ENCODE results near the gene FHOD1. TPM values are rescaled to one million over a fixed set of nuclear protein-coding genes. Genes with fewer than 3 reads are reported as not detected.

The FHOD1 gene
- 27.3 and 30.1 TPM in 2 replicates for total RNA-seq

DNA sequence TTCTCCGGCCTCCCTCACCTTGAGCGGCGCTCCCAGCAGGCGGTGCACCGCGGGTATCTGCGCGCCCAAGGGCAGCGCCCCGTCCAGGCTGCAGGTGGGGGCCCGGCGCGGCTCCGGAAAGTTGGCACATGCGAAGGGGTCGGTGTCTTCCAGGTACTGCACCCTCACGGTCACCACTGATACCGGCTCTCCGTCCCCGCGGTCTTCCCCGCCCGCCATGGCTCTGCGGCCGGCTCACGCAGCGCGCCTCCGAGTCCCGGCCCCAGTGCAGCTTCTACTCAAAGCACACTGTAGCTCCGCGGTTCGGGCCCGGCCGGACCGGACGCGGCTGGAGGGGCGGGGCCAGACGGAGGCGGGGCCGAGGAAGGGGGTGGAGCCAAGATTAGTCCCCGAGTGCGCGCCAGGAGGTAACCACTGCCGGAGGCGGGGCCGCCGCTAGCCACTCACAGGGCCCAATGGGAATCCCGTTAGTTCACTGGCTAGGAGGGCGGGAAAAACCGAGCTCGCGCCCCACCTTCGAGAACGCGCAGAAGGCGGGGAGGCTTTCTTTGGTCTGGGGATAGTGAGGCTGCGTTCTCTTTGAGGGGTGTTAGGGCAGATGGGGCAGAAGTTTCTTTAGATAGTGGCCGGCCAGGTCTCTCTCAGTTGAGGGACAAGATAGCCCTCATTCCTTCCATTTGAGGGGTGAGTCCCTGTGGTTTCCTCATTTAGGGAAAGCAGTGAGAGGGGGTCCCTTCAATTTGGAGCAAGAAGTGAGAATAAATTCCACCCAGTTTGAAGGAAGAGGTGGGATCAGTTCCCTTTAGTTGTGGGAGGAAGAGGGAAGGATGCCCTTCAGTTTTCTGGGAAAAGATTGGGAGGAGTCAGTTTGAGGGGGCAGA, at the start of gene FHOD1:
FHOD1 (minus strand) TSS at position 290 of the 881 bp plus-strand sequence; CDS start at position 219, 71 bp downstream.

DNA sequence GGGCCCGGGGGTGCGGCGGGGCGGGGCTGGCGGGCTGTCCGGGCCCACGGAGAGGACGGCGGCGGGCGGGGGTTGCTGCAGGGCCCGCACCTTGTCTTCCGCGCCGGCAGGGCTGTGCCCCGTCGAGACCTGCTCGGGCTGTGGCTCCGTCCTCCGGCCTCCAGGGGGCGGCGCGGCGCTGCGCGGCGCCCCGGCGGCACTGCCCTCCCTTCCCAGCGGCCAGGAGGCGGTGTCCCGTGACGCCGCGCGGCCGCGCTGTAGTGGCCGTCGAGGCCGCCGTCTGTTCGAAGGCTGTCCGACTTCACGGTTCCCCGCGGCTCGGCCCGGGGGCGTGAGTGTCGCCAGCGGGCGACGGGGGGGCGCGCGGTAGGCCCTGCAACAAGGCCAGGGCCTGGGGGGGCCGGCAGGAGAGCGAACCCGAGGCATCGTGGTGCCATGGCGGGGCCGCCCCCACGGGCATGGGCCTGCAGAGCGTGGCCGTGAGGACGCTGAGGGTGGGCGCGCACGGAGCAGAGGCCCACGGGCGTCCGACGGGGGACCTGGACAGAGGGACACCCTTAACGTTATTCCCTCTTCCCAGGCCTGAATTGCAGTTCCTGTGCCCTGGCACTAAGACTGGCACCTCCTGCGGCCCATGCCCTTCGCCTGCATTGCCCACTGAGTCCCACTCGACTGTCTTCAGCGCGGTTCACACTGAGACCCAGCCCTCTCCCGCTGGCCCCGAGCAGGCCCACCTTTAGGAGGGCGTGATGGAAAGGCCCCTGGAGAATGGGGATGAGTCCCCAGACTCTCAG, 32.2 kb upstream of the FHOD1 start, which contains the start of gene PLEKHG4:
PLEKHG4 (plus strand) TSS at position 237 of the 794 bp plus-strand sequence; CDS start at position 750, 513 bp downstream.

DNA sequence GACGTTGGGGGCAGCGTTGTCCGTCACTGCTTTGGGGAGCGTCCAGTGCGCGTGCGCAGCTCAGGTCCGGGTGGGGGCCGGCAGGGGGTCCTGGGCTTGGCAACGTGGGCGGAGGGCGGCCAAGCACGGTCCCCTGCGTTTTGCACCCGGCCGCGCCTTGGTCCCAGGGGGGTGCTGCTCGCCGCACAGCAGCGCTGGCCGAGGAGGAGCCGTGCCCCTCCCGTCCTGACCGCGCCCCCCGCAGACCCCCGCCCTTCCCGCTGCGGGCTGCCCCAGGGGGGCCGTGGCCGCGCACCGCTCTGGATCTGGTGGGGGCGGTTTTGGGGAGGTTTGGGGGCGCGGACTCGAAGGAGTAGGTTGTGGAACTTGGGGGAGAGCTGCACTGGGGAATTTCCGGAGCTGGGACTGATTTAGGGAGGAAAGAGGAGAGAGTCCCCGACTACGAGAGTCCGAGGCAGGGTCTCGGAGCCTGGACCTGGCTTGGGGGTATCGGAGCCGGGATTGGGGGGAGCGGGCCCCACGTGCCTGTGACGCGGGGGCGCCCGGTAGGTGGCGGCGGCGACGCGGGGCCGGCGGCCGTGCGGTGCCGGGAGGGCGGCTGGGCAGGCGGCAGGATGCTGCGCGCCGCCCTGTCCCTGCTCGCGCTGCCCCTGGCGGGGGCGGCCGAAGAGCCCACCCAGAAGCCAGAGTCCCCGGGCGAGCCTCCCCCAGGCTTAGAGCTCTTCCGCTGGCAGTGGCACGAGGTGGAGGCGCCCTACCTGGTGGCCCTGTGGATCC, 1.3 kb upstream of the FHOD1 start, which contains the start of gene SLC9A5:
SLC9A5 (plus strand) TSS at position 579 of the 777 bp plus-strand sequence; CDS start at position 615, 36 bp downstream.

DNA sequence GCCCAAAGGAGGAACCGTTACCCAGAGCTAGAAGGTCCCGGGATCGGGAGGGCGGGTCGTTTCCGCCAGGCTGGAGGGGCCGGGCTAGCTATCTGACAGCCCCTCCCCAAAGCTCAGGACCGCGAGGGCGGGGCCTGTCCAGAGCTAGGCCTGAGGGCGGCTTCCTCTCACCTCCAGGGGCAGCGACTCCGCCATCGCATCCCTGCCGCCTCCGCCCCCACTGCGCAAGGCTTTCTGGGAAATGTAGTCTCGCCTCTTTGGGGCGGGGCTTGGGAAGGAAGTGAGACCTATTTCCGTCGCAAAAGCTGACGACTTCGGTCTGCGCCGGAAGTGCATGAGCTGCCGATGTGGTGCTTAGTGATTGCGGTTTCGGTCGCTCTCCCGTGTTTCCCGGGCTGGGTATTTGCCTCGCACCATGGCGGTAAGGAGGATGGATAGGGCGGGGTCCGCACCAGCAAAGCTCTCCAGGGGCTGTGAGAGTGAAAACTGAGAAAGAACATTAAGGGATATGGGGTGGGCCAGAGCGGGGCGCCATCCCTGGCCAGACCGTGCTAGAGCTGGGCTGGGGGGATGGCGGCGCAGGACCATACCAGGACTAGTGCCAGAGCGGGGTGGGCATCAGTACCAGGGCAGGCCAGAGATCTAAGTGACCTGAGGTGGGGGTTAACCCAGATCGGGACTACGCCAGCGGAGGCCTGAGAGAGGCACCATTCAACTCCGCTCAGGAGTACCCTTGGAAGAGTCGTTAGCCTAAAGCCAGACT, 20.3 kb downstream of the FHOD1 start, which contains the start of gene TMEM208:
TMEM208 (plus strand) TSS at position 327 of the 763 bp plus-strand sequence; CDS start at position 416, 89 bp downstream.

DNA sequence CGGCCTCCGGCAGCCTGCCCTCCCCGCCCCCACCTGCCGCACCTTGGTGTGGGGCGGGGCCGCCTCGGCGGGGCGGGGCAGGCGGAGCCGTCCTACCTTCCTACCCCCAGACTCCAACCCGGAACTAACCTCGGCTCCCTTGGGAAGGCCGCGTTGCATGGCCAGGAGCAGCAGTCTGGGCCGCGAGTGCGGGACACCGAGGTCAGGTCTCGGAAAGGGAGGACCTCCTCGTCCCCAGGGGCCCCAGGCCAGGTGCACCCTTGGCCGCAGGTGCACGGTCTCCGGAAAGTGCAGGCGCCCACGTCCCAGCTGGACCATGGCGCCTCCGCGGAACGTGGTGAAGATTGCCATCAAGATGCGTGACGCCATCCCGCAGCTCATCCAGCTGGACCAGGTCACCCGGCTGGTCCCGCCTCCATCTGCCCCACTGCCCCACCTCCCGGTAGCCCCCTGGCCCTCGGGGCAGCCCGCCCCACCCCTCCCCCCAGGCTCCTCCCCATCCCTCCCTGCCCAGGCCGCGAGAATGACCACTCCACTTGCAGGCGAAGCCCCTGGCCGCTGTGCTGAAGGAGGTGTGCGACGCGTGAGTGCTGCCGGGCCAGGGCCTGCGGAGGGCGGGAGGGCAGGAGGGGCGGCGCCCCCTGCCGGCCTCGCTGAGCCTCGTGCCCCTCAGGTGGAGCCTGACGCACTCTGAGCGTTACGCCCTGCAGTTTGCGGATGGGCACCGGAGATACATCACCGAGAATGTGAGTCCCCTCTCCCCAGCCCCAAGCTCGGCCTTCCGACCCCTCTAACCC, 48.1 kb downstream of the FHOD1 start, which contains the start of gene ELMO3:
ELMO3 (plus strand) TSS at position 121 of the 797 bp plus-strand sequence; CDS start at position 317, 196 bp downstream.

DNA sequence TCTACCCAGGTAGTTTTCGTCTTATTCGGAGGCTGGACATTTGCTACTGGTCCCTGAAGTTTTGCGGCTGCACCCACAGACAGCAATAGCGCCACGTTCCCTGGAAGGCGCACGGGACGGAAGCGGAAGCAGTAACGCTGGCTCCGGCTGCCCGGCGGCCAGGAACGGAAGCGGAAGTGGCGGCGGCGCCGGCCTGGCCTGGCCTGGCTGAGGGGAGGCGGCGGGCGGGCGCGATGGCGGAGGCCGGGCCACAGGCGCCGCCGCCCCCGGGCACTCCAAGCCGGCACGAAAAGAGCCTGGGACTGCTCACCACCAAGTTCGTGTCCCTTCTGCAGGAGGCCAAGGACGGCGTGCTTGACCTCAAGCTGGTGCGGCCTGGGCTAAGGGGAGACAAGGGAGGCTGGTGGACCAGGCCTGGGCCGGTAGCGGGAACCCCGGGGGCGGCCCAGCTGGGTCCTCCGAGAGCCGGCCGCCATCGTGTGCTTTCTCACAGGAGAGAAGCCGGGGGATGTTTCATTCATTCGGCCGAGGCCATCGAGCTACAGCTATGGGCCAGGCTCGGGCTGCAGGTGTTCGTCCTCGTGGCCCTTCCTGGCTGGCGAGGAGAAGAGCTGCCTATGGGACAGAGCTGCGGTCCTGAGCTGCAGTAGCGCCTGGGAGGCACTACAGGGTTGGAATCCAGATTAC, 55.1 kb downstream of the FHOD1 start, which contains the start of gene E2F4:
E2F4 (plus strand) TSS at position 161 of the 687 bp plus-strand sequence; CDS start at position 234, 73 bp downstream.

DNA sequence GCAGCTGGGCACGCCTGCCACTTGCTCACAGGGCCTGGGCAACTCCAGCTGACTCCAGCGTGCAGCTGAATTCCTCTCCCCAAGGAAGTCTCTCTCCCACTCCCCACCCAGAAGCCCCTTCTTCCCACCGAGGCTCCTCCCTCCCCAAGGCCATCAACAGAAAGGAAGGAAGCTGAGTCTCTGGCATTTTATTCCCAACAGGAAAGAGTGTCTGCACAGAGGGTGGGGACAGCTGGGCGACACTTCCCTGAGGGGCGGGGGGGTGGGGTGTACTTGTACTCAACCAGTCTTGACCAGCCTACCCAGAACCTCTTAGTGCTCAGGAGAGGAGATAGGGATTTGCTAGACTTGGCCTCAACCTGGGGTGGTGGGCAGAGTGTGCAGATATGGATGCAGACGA, 57.2 kb downstream of the FHOD1 start, which contains the start of gene EXOC3L1:
EXOC3L1 (minus strand) TSS at position 96 of the 400 bp plus-strand sequence. CDS start 460 bp downstream, outside the sequence.

DNA sequence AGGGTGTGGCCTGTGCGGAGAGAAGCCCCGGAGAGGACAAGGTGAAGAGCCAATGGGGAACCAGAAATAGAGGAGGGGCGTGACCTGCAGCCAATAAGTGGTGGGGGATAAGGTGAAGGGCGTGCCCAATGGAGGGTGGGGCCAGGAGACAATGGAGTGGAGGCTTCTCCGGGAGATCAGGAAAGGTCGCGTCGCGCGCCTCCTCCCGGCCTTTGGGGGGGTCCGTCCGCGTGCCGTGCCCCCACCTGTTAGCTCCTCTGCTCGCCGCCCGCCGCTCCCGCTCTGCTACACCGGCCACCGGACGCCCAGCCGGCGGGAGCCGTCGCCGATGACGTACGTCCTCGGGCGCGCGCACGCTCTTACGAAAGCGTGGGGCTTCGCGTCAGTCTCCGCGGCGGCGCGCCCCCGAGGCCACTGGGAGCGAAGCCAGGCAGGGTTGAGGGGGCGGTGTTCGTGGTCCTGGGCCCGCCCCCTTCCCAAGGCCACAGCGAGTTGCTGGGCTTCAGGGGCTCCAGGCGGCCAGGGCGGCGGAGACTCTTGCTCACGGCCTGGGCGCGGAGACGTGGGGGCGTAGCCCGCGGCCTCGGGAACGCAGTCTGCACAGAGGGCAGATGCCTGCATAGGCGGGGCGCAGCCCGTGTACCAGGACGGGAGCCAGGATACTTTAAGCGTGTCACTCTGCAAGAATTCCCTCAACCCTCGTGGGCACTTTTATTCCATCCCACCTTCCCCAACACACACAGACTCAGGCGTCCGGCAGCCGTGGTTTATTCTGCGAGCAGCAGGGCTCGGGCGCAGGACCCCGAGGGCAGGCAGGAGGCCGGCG, 63.4 kb downstream of the FHOD1 start, which contains the start of gene MATCAP1:
MATCAP1 (minus strand) TSS at position 337 of the 826 bp plus-strand sequence. CDS start 3,353 bp downstream, outside the sequence.

Other genes starting within 250 kb of the FHOD1 start
- 39.8 and 48.2 TPM in 2 replicates for gene CBFB, start 218.3 kb downstream of the FHOD1 start, total RNA-seq
- gene PHAF1, start 137.5 kb downstream of the FHOD1 start, total RNA-seq: 11.9 and 16.8 TPM in 2 replicates
- 31.9 and 75.3 TPM in 2 replicates for gene B3GNT9, start 96.5 kb downstream of the FHOD1 start, total RNA-seq
- gene TRADD, start 87.6 kb downstream of the FHOD1 start, total RNA-seq: 26.1 and 32.8 TPM in 2 replicates
- 7.8 and 24.1 TPM in 2 replicates for gene FBXL8, start 87.5 kb downstream of the FHOD1 start, total RNA-seq
- gene HSF4, start 82.7 kb downstream of the FHOD1 start, total RNA-seq: 0.13 and 3.5 TPM in 2 replicates
- gene NOL3, start 76.9 kb downstream of the FHOD1 start, total RNA-seq: 25.3 and 35.7 TPM in 2 replicates
- gene MATCAP1, start 63.5 kb downstream of the FHOD1 start, total RNA-seq: 8.4 and 38.3 TPM in 2 replicates
- 0.39 and 0.96 TPM in 2 replicates for gene EXOC3L1, start 57.3 kb downstream of the FHOD1 start, total RNA-seq
- 75.3 and 80.8 TPM in 2 replicates for gene E2F4, start 55.3 kb downstream of the FHOD1 start, total RNA-seq
- gene ELMO3, start 48.4 kb downstream of the FHOD1 start, total RNA-seq: 1.4 and 2.3 TPM in 2 replicates
- gene TMEM208, start 20.4 kb downstream of the FHOD1 start, total RNA-seq: 32.1 and 38.2 TPM in 2 replicates
- gene SLC9A5, start 1.5 kb upstream of the FHOD1 start, total RNA-seq: 0.65 and 3.0 TPM in 2 replicates
- 14.4 and 23.2 TPM in 2 replicates for gene PLEKHG4, start 32.1 kb upstream of the FHOD1 start, total RNA-seq
- 0.24 TPM in 1 of 2 replicates, not detected in the other for gene KCTD19, start 79.3 kb upstream of the FHOD1 start, total RNA-seq
- gene LRRC36, start 79.3 kb upstream of the FHOD1 start, total RNA-seq: 0.13 TPM in 1 of 2 replicates, not detected in the other
- gene TPPP3, start 146.0 kb upstream of the FHOD1 start, total RNA-seq: 0.91 and 4.2 TPM in 2 replicates
- gene ZDHHC1, start 169.0 kb upstream of the FHOD1 start, total RNA-seq: 3.5 and 9.7 TPM in 2 replicates
- 2.7 TPM in 1 of 2 replicates, not detected in the other for gene HSD11B2, start 183.6 kb upstream of the FHOD1 start, total RNA-seq
- 115 and 125 TPM in 2 replicates for gene ATP6V0D1, start 233.7 kb upstream of the FHOD1 start, total RNA-seq
- gene AGRP, start 236.1 kb upstream of the FHOD1 start, total RNA-seq: not detected in 2 replicates